COLO668 (cell line): ENCODE measurements around the gene CBY1.

Experiments used
- DNase-seq: peaks from one replicate; lab custom pipeline; 2025; ENCODE audit not compliant: unreplicated experiment; lab: John Stamatoyannopoulos, UW

CBY1 gene

DNA sequence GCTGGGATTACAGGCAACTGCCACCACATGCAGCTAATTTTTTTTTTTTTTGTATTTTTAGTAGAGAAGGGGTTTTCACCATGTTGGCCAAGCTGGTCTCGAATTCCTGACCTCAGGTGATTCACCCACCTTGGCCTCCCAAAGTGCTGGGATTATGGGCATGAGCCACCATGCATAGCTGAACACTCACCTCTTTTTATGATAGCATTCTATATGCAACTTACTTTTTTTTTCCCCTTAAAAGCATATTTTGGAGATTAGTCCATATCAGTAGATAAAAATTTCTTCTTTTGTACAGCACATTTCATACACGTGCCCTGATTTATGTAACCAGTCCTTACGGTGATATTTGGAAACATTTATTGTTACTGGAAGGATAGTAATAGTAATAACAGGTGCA lies 63.9 kb downstream of the CBY1 start:
- no peak for DNase-seq

DNA sequence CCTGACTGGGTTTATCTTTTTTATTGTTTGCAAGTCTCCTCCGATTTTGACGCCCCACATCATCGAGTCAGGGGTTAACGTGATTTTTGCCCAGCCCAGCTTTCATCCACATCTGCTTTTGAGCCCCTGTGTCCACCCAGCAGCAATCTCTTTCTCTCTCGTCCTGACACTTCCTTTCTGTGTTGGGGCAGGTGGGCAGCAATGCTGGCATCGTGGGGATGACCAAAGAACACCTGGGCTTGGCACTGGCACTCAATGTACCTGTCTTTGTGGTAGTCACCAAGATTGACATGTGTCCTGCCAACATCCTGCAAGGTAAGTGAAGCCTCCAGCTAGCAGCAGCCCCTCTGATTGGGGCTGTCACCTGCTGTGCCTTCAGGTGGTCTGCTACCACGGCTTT lies 65.1 kb downstream of the CBY1 start:
- DNase-seq, result no peak
